ENCODE data around the gene ANTXRL.
A peak's percentile ranks its signal among the peaks of the same experiment; 100 is the strongest.
"Not testable (repeated sequence)": the region's sequence is repeated elsewhere in the genome, so short reads cannot be mapped to it uniquely, and the experiment has no call there.

The ANTXRL gene

DNA sequence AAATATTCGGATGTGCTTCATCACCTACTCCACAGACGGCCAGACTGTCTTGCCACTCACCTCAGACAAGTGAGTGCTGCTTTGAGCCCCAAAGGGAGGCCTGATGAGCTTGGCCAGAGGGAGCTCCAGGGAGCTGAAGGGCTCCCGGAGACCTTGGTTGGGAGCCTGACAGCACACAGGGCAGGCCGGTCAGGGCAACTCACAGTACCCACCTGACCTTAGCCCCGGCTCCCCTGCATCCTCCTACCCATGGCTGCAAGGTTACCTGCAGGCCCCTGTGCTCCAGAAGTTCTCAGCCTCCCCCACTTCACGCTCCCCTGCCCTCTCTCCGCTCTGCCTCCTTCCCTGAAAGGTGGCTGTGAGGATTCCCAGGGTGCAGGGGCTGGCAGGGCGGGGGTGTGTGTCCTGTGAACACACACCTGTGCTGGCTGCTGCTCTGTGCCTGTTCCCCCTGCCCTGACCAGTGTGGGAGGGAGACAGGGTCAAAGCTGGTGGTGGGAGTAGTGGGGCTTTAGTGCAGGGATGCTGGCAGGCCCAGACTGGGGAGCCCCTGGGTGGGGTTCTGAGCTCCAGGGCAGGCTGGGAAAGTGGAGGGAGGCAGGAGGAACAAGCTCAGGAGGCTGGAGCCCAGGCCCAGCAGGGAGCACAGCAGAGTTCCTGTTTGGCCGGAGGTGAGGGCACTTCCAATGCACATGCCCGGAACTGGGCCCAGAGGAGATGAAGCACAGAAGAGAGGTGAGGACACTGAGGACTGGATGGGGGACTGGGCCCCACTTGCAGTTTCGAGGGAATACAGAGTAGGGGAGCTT, 7.2 kb downstream of the ANTXRL start:
- Histone ChIP-seq H2BK12ac (ENCODE audit: low read length) (peak overlapping the region; percentile 9), H3K18ac (ENCODE audit: low read length) (no peak overlapping the region), H3K9ac (ENCODE audit: low read length) (no peak overlapping the region), H3K9me3 (ENCODE audit: insufficient read depth, low read depth, low read length) (peaks cover 6% of the 10 kb centered on the region), H3K36me3 (ENCODE audit: control insufficient read depth in 1 of 2, insufficient read depth in 2 of 2, low read length in 2 of 2) (no peaks in the 10 kb centered on the region), H3K4me1 (ENCODE audit: control insufficient read depth in 1 of 2, insufficient read depth in 2 of 2, low read length in 2 of 2) (peaks cover 4 to 9% of the 10 kb centered on the region in 2 experiments), H3K79me1 (ENCODE audit: low read length) (peaks cover 6% of the 10 kb centered on the region), H3K14ac (ENCODE audit: low read length) (peak overlapping the region; percentile 12), H3K4me2 (ENCODE audit: low read length) (no peak overlapping the region), H3K4ac (ENCODE audit: low read depth, low read length) (no peak overlapping the region), H3K27ac (ENCODE audit: low read depth, low read length) (no peak overlapping the region), H2AK5ac (ENCODE audit: low read length) (peak overlapping the region; percentile 45), H4K91ac (ENCODE audit: low read depth, low read length) (peak overlapping the region; percentile 7), H2BK5ac (ENCODE audit: low read depth, low read length, poor library complexity) (no peak overlapping the region), H3K27me3 (ENCODE audit: insufficient read depth, low read length) (no peaks in the 10 kb centered on the region), H2BK120ac (ENCODE audit: insufficient read depth, low read length, poor library complexity) (no peak overlapping the region), H3K79me2 (ENCODE audit: control insufficient read depth, insufficient read depth, low read length, poor library complexity) (peaks cover 2% of the 10 kb centered on the region), H2AFZ (ENCODE audit: insufficient read depth, low read length, poor library complexity) (no peak overlapping the region), H3K23ac (ENCODE audit: low read length) (no peak overlapping the region), H4K12ac (ENCODE audit: low read depth, low read length) (no peak overlapping the region), H3K4me3 (ENCODE audit: low read depth, low read length) (no peak overlapping the region), H4K8ac (ENCODE audit: low read depth, low read length) (no peak overlapping the region)
- WGBS (ENCODE audit: extremely low coverage, insufficient coverage, insufficient read length), result no CpG with 5 or more reads among the region's 11 CpGs
- DNase-seq, result no peak

DNA sequence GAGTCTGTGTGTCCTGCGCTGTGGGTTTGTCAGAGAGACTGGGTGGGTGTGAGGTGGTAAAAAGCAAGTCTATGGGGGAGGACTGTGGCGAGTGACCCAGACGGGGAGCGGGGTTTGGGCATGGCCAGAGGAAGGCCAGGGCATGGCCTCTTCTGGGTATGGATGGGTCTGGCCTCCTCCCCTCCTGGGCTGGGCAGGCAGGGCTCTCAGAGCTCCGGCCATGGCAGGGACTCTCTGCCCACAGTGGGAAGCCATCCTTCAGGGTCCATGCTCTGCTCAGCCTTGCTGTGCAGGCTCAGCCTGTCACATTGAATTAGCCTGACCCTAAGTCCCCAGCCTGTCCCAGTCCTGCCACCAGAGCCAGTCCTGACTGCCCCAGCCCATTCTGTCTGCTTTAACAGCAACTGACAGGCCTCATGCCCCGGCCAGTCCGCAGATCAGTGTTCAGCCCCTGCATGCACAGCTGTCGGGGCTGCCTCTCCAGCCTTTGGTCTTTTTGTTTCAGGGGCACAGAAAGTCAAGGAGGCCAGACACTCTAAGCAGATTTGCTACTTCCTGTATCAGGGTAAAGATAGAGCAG, 7.9 kb downstream of the ANTXRL start:
- peaks cover 6% of the 10 kb centered on the region for H3K79me1 ChIP-seq (ENCODE audit: low read length)
- WGBS (ENCODE audit: extremely low coverage, insufficient coverage, insufficient read length), result no CpG with 5 or more reads among the region's 8 CpGs
- H3K79me2 ChIP-seq (ENCODE audit: control insufficient read depth, insufficient read depth, low read length, poor library complexity), result peaks cover 2% of the 10 kb centered on the region
- no peak overlapping the region for H3K23ac ChIP-seq (ENCODE audit: low read length)
- H3K4me1 ChIP-seq (ENCODE audit: control insufficient read depth in 1 of 2, insufficient read depth in 2 of 2, low read length in 2 of 2), result peaks cover 4 to 9% of the 10 kb centered on the region in 2 experiments
- no peak overlapping the region for H3K18ac ChIP-seq (ENCODE audit: low read length)
- H2AFZ ChIP-seq (ENCODE audit: insufficient read depth, low read length, poor library complexity), result no peak overlapping the region
- peak overlapping the region; percentile 13 for H3K14ac ChIP-seq (ENCODE audit: low read length)
- H3K4ac ChIP-seq (ENCODE audit: low read depth, low read length), result no peak overlapping the region
- no peaks in the 10 kb centered on the region for H3K36me3 ChIP-seq (ENCODE audit: control insufficient read depth in 1 of 2, insufficient read depth in 2 of 2, low read length in 2 of 2)
- no peak for DNase-seq
- H2AK5ac ChIP-seq (ENCODE audit: low read length), result peak overlapping the region; percentile 12
- no peak overlapping the region for H3K9ac ChIP-seq (ENCODE audit: low read length)
- no peak overlapping the region for H4K8ac ChIP-seq (ENCODE audit: low read depth, low read length)
- no peaks in the 10 kb centered on the region for H3K27me3 ChIP-seq (ENCODE audit: insufficient read depth, low read length)
- H3K4me2 ChIP-seq (ENCODE audit: low read length), result no peak overlapping the region
- H4K12ac ChIP-seq (ENCODE audit: low read depth, low read length), result no peak overlapping the region
- no peak overlapping the region for H3K4me3 ChIP-seq (ENCODE audit: low read depth, low read length)
- no peak overlapping the region for H2BK5ac ChIP-seq (ENCODE audit: low read depth, low read length, poor library complexity)
- no peak overlapping the region for H2BK120ac ChIP-seq (ENCODE audit: insufficient read depth, low read length, poor library complexity)
- H2BK12ac ChIP-seq (ENCODE audit: low read length), result peak overlapping the region; percentile 58
- H4K91ac ChIP-seq (ENCODE audit: low read depth, low read length), result peak overlapping the region; percentile 7
- peaks cover 6% of the 10 kb centered on the region for H3K9me3 ChIP-seq (ENCODE audit: insufficient read depth, low read depth, low read length)
- no peak overlapping the region for H3K27ac ChIP-seq (ENCODE audit: low read depth, low read length)

DNA sequence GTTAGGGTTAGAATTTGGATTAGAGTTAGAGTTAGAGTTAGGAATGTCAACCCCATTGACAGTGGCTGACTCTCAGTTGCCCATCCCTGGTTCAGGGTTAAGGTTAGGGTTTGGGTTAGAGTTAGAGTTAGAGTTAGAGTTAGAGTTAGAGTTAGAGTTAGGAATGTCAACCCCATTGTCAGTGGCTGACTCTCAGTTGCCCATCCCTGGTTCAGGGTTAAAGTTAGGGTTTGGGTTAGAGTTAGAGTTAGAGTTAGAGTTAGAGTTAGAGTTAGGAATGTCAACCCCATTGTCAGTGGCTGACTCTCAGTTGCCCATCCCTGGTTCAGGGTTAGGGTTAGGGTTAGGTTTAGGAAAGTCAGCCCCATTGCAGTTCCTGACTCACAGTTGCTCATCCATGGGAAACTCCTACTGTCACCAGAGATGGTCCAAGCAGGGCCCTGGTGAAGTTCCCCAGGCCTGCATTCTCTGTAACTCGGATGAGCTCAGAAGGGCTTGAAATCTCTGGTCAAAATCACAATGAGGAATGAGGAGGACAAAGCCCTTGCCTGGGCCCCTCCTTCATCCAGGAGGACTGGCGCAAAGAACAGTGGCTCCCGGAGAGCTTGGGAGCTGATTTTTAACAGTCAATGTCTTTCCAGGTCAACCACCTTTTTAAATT, 8.7 kb downstream of the ANTXRL start:
- H3K27me3 ChIP-seq (ENCODE audit: insufficient read depth, low read length); H3K9me3 ChIP-seq (ENCODE audit: insufficient read depth, low read depth, low read length); H4K8ac ChIP-seq (ENCODE audit: low read depth, low read length); H3K4me3 ChIP-seq (ENCODE audit: low read depth, low read length); H3K14ac ChIP-seq (ENCODE audit: low read length); H2BK5ac ChIP-seq (ENCODE audit: low read depth, low read length, poor library complexity); H3K4ac ChIP-seq (ENCODE audit: low read depth, low read length); H3K4me2 ChIP-seq (ENCODE audit: low read length); H3K79me1 ChIP-seq (ENCODE audit: low read length); H3K4me1 ChIP-seq (ENCODE audit: control insufficient read depth in 1 of 2, insufficient read depth in 2 of 2, low read length in 2 of 2); H2AK5ac ChIP-seq (ENCODE audit: low read length); H3K9ac ChIP-seq (ENCODE audit: low read length); H3K18ac ChIP-seq (ENCODE audit: low read length); H4K12ac ChIP-seq (ENCODE audit: low read depth, low read length); H2BK12ac ChIP-seq (ENCODE audit: low read length); H3K36me3 ChIP-seq (ENCODE audit: control insufficient read depth in 1 of 2, insufficient read depth in 2 of 2, low read length in 2 of 2); H3K23ac ChIP-seq (ENCODE audit: low read length); H2AFZ ChIP-seq (ENCODE audit: insufficient read depth, low read length, poor library complexity); H3K27ac ChIP-seq (ENCODE audit: low read depth, low read length); H2BK120ac ChIP-seq (ENCODE audit: insufficient read depth, low read length, poor library complexity); DNase-seq; H3K79me2 ChIP-seq (ENCODE audit: control insufficient read depth, insufficient read depth, low read length, poor library complexity): not testable (repeated sequence)
- WGBS (ENCODE audit: extremely low coverage, insufficient coverage, insufficient read length), result no CpG with 5 or more reads among the region's 3 CpGs
- H4K91ac ChIP-seq (ENCODE audit: low read depth, low read length), result peak overlapping the region; percentile 7

DNA sequence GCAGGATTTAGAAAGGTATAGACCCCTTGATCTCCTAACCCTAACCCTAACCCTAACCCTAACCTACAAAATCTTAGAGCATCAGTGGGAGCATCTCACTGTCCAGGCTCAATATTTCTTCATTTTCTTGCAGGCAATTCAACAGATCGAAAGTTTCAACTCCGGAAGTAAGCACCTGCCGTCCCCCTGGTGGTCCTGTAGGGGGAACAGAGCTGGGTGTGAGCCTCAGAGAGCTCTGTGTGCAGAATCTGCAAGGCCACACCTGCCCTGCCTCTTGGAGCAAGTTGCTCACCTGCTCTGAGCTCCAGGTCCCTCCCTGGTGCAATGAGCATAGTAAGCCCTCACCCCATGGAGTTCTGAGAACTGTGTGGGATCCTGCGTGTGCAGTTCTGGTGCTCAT, 9.3 kb downstream of the ANTXRL start:
- H3K23ac ChIP-seq (ENCODE audit: low read length); H4K8ac ChIP-seq (ENCODE audit: low read depth, low read length); H3K79me2 ChIP-seq (ENCODE audit: control insufficient read depth, insufficient read depth, low read length, poor library complexity); H3K27ac ChIP-seq (ENCODE audit: low read depth, low read length); H3K79me1 ChIP-seq (ENCODE audit: low read length); H3K18ac ChIP-seq (ENCODE audit: low read length); H3K4me3 ChIP-seq (ENCODE audit: low read depth, low read length); H3K9ac ChIP-seq (ENCODE audit: low read length); H2BK5ac ChIP-seq (ENCODE audit: low read depth, low read length, poor library complexity); H4K12ac ChIP-seq (ENCODE audit: low read depth, low read length); H4K91ac ChIP-seq (ENCODE audit: low read depth, low read length); H3K36me3 ChIP-seq (ENCODE audit: control insufficient read depth in 1 of 2, insufficient read depth in 2 of 2, low read length in 2 of 2); H3K4me1 ChIP-seq (ENCODE audit: control insufficient read depth in 1 of 2, insufficient read depth in 2 of 2, low read length in 2 of 2); H3K14ac ChIP-seq (ENCODE audit: low read length); H3K4ac ChIP-seq (ENCODE audit: low read depth, low read length); H3K4me2 ChIP-seq (ENCODE audit: low read length); H2AK5ac ChIP-seq (ENCODE audit: low read length); H3K9me3 ChIP-seq (ENCODE audit: insufficient read depth, low read depth, low read length); DNase-seq; H2BK12ac ChIP-seq (ENCODE audit: low read length); H3K27me3 ChIP-seq (ENCODE audit: insufficient read depth, low read length); H2AFZ ChIP-seq (ENCODE audit: insufficient read depth, low read length, poor library complexity): not testable (repeated sequence)
- H2BK120ac ChIP-seq (ENCODE audit: insufficient read depth, low read length, poor library complexity), result peak overlapping the region; percentile 1
- no CpG with 5 or more reads among the region's 4 CpGs for WGBS (ENCODE audit: extremely low coverage, insufficient coverage, insufficient read length)

Measured in trophoblast cell (in vitro differentiated cells and primary cell).